NK-92 (cell line): ENCODE data around the gene TEX9.
"Not testable (repeated sequence)": the region's sequence is repeated elsewhere in the genome, so short reads cannot be mapped to it uniquely, and the experiment has no call there.

Experiments
- DNase-seq: peaks from one replicate; lab custom pipeline; 2025; ENCODE audit not compliant: unreplicated experiment; lab: John Stamatoyannopoulos, UW

TEX9 gene

GRCh38 chr15:56365075-56365711 lies at the start of gene TEX9:
Gene TEX9, plus strand, starts transcription at chr15:56365426. Its CDS starts 25 bp downstream, at chr15:56365451.
- DNase-seq: no peak

GRCh38 chr15:56316561-56316960 lies 48.7 kb upstream of the TEX9 start:
- not testable (repeated sequence) for DNase-seq

GRCh38 chr15:56320316-56320715 lies 44.9 kb upstream of the TEX9 start:
- no peak for DNase-seq

- no peak for DNase-seq
These were observed 44.4 kb upstream of the TEX9 start for GRCh38 chr15:56320861-56321260.

- no peak for DNase-seq
These were observed 42.8 kb upstream of the TEX9 start for GRCh38 chr15:56322444-56322843.

GRCh38 chr15:56323435-56323834 lies 41.8 kb upstream of the TEX9 start:
- no peak for DNase-seq

GRCh38 chr15:56325186-56325585 lies 40.0 kb upstream of the TEX9 start:
- no peak for DNase-seq

- no peak for DNase-seq
These were observed 37.3 kb upstream of the TEX9 start for GRCh38 chr15:56327721-56328502.

- no peak for DNase-seq
These were observed 28.0 kb upstream of the TEX9 start for GRCh38 chr15:56337084-56337725.

GRCh38 chr15:56339594-56339993 lies 25.6 kb upstream of the TEX9 start:
- DNase-seq: no peak

GRCh38 chr15:56341201-56341600 lies 24.0 kb upstream of the TEX9 start:
- DNase-seq: no peak

- DNase-seq: no peak
These were observed 22.6 kb upstream of the TEX9 start for GRCh38 chr15:56342653-56343052.

GRCh38 chr15:56343879-56344278 lies 21.3 kb upstream of the TEX9 start:
- no peak for DNase-seq

- no peak for DNase-seq
These were observed 20.9 kb upstream of the TEX9 start for GRCh38 chr15:56344336-56344735.

- DNase-seq: no peak
These were observed 18.8 kb upstream of the TEX9 start for GRCh38 chr15:56346414-56346813.

- DNase-seq: no peak
These were observed 15.7 kb upstream of the TEX9 start for GRCh38 chr15:56349554-56349953.

- DNase-seq: no peak
These were observed 13.9 kb upstream of the TEX9 start for GRCh38 chr15:56351353-56351752.

- DNase-seq: no peak
These were observed 13.2 kb upstream of the TEX9 start for GRCh38 chr15:56351957-56352506.

GRCh38 chr15:56353119-56353518 lies 12.1 kb upstream of the TEX9 start:
- no peak for DNase-seq

- no peak for DNase-seq
These were observed 11.5 kb upstream of the TEX9 start for GRCh38 chr15:56353740-56354139.

GRCh38 chr15:56356616-56357015 lies 8.6 kb upstream of the TEX9 start:
- no peak for DNase-seq

- no peak for DNase-seq
These were observed 6.6 kb upstream of the TEX9 start for GRCh38 chr15:56358604-56359003.
